Fibroblast of gingiva (primary cell): Measurements from ENCODE around the gene UBE2I.

Experiments
- DNase-seq: peaks from one replicate; pipeline ENCODE4 v3.0.0-alpha.2; 2011; ENCODE audit warnings: low read depth

UBE2I gene

DNA sequence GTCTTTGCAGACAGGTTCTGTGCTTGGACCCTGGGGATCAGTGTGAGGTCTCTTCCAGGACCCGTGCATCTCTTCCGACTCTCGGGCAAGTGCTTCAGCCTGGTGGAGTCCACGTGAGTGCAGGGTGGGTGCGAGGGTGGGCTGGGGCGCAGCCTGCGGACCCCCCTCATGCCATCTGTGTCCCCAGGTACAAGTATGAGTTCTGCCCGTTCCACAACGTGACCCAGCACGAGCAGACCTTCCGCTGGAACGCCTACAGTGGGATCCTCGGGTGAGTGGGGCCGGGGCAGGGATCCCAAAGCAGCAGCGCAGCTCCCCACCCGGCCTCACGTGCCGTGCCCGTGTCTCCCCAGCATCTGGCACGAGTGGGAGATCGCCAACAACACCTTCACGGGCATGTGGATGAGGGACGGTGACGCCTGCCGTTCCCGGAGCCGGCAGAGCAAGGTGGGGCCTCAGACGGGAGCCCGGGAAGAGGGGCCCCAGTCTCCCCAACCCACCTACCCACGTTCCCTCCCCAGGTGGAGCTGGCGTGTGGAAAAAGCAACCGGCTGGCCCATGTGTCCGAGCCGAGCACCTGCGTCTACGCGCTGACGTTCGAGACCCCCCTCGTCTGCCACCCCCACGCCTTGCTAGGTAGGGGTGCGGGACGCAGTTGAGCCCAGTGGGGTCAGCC, 52.4 kb downstream of the UBE2I start:
- no peak for DNase-seq

DNA sequence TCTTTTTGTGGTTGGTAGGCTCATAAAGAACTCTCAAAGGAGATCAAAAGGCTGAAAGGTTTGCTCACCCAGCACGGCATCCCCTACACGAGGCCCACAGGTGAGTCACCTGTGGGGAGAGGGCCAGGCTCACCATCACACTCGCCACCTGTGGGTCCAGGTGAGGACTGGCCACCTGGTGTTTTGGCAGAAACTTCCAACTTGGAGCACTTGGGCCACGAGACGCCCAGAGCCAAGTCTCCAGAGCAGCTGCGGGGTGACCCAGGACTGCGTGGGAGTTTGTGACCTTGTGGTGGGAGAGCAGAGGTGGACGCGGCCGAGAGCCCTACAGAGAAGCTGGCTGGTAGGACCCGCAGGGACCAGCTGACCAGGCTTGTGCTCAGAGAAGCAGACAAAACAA, 53.4 kb downstream of the UBE2I start:
- no peak for DNase-seq

DNA sequence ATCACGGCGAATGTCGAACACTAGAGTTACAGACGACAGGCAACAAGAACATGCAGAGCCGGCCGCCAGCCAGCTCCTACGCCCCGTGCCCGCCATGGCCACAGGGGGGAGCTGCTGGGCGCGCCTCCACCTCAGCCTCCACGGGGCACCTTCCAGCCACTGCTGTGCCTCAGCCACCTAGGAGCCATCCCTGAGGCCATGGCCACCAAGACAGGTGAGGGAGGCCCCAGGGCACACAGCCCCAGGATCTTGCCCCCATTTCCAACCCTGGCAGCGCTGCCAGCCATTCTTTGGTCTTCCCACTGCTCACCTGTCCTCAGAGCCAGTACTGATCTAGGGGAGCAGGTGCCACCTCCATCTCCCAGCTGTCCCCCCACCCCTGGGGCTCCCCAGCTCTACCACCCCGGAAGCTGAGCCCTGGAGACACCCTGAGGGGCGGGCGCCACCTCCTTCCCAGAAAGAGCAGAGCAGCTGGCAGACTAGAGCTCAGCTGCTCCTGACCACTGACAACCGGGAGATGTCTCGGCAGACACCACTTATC, 54.1 kb downstream of the UBE2I start:
- DNase-seq = peak; percentile 27

DNA sequence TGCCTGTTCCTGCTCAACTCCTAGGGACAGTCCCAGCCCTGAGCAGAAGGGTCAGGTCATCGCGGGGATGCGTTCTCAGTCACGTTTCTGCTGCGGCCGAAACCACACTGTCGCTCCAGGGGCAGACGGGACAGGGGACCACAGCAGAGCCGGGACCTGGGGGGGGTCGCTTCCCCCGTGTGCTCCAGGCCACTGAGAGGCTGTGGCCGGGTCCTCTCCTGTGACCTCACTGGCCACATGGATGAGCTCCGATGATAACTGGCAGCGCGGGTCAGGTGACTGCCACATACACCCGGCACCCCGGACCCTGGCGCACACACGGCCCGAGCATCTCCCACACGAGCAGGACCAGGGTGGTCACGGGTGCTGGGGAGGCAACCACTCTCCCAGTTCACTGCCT, 55.1 kb downstream of the UBE2I start:
- no peak for DNase-seq

GRCh38 chr16:1366060-1366711, 56.8 kb downstream of the UBE2I start:
- no peak for DNase-seq

DNA sequence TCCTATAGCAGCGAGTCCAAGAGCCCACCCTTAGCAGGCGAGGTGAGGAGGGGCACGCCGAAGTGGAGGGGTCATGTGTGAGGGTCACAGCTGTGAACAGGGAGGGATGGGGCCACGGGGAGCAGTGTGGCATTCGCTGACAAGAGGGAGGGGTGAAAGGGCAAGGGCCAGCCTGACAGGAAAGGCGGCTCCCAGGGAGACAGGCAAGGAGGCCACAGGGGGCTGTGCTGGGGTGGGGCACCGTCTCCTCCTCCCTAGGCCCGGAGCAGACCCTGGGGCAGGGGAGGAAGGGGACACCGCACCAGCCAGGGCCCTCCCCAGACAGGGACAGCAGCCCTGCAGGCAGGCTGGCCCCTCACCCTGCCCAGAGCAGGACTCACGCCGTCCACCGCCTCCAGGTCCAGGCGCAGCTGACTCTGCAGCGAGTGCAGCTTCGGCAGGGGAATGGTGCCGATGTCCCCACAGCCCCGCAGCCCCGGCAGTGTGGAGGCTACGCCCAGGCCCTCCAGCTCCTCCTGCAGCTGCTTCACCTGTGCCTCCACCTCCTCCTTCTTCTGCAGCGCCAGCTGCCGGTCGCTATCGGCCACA, 57.4 kb downstream of the UBE2I start:
- DNase-seq = no peak

DNA sequence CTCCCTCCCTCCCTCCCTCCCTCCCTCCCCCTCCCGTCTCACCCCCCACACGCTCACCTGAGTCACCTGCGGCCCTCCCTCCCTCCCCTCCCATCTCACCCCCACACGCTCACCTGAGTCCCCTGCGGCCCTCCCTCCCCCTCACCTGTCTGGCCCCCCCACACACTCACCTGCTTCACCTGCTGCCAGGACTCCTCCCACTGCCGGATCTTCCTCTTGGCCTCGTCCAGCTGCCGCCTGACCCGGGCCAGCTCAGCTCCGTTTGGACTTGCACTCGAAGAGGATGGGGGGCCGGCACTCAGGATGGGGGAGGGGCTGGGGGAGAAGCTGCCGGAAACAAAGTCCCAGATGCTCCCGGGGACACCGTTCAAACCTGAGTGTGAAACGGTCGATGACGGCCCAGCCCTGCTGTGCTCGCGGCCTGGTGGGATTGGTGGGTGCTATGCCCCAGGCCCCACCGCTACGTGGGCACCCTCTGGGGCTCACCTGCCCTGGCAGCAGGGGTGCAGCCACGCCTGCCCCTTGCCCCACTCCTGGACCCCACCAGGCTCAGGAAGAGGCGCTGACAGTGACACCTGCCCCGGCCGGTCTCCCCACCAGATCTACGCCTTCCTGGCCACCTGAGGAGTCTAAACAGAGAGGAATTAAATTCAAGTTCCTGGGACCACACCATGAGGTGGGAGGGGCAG, 58.2 kb downstream of the UBE2I start:
- no peak for DNase-seq

DNA sequence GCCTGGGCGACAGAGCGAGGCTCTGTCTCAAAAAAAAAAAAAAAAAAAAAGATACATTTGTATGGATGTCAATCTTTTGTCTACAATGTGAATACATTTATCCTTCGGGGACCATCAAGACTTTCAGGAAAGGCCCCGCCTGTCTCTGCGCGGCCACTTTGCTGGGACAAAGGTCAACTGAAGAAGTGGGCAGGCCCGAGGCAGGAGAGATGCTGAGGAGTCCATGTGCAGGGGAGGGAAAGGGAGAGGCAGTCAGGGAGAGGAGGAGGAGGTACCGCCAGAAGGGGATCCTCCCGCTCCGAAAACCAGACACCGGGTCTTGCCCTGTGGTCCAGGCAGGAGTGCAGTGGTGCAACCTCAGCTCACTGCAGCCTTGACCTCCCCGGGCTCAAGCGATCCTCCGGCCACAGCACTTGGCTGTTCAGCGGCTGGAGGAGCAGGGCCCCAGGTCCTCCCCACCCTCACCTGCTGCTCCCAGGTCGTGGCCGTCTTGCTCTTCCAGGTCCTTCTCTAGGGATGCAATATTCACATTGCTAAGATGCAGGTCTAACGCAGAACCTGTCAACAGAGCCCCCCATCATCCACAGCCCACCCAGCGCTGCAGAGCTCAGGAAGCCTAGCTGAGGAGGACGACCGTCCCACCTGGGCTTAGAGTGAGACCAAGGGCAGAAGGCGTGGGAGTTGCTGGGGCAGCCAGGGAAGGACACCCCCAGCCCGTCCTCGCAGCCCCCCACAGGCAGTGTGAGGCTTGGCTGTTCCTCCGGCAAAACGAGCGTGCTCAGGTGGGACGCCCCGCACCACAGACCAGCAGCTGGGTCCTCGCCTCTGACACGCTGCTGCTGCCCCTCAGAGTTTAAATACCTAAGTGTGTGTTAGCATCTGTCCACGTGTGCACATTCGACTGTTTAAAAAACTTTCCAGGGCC, 61.9 kb downstream of the UBE2I start:
- no peak for DNase-seq

DNA sequence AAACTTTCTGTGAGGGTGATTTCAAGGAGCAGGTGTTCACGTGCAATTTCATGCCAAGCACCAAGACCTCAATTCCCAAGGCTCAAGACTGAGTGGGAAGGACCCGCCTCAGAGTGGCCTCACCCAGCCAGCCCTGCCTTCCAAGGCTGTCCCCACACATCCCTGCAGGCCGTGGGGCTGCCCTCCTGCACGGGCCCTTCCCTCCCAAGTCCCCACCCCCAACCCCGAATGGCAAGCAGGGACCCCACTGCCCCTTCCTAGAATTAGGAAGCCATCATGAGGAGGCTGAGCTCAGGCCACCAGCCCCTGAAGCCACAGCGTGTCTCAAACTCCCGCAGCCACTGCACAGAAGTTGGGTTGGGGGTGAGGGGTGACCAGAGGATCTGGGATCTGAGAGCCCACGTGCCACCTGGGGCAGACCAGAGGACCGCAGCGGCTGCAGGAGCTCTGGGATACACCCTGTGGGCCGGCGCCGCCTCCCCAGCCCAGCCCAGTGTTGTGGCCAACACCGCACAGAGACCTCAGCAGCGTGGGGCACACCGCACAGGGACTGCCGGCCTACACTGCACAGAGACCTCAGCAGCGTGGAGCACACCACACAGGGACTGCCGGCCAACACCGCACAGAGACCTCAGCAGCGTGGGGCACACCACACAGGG, 63.0 kb downstream of the UBE2I start:
- no peak for DNase-seq

DNA sequence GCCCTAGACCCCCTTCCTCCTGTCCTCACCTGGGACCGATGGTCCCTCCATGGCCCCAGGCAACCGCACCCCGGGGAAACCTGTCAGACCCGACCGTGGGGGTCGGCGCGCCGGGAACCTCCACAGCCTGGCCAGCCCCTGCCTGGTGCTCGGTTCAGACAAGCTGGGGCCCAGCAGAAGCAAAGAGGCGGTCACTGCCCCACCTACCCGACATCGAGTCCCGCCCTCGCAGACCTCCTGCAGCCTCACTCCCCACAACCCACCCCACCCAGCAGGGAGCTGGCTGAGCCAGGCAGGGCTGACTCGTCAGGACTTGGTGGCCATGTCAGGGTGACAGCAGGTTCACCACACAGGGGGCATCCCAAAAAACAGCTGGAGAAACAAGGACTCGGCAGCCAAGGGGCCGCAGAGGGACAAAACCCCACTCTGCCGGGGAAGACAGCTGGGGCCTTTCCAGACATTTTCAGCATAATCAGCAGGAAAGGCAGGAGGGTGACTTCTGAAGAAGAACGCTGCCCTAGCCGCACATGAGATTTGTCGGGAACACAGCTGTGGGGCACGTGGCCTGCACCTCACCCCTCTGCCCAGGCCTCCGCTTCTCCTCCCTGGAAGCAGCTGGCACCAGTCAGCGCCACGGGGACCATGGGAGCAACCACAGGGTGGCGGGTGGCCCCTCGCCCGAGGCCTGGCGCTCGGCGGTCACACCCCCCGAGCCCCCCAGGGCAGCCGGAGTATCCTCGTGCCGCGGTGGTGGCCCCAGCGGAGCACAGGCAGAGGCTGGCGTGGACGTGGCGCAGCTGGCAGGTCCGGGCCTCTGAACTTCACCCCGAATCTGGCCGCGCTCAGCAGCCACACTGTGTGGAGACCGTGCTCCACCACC, 65.2 kb downstream of the UBE2I start:
- no peak for DNase-seq

GRCh38 chr16:1375298-1375640, 65.8 kb downstream of the UBE2I start:
- no peak for DNase-seq

DNA sequence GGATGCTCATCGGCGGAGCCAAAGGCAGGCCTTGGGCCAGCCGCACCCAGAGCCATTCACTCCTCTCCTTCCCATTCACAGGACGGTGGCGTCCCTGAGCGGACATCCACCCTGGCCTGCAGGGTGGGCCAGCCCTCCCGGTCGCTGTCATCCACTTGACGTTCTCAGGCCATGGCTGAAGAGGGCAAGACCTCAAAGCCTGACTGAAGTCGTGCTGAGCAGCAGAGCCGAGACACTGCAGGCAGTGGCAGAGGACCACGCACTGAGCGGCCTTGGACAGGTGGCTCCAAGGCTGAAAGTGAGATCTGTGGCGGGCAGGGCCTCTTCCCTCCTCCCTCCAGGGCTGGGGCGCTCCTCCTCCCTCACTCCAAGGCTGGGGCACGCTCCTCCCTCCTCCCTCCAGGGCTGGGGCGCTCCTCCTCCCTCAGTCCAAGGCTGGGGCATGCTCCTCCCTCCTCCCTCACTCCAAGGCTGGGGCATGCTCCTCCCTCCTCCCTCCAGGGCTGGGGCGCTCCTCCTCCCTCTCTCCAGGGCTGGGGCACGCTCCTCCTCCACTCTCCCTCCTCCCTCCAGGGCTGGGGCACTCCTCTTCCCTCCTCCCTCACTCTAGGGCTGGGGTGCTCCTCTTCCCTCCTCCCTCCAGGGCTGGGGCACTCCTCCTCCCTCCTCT, 66.4 kb downstream of the UBE2I start:
- no peak for DNase-seq
